Type B pancreatic cell (in vitro differentiated cells): ENCODE results near the gene ARID4B. TPM values are rescaled to one million over a fixed set of nuclear protein-coding genes. Genes with fewer than 3 reads are reported as not detected.
A peak's percentile ranks its signal among the peaks of the same experiment; 100 is the strongest.

ENCODE experiments used
- DNase-seq: peaks from one replicate; pipeline ENCODE4 v3.0.0; 2021; ENCODE audit warnings: mixed read lengths; ENCODE audit not compliant: unreplicated experiment; ENCODE audit errors: extremely low spot score
- H3K27ac Mint-ChIP-seq: 2 replicates; pipeline ENCODE4 v1.8.0; 2021; ENCODE audit warnings: mild to moderate bottlenecking, mixed read lengths
- H3K27me3 Mint-ChIP-seq: 2 replicates; pipeline ENCODE4 v1.8.0; 2021; ENCODE audit warnings: mixed read lengths
- H3K36me3 Mint-ChIP-seq: 2 replicates; pipeline ENCODE4 v1.8.0; 2021; ENCODE audit warnings: mixed read lengths
- H3K4me1 Mint-ChIP-seq: one replicate; pipeline ENCODE4 v1.8.0; 2021; ENCODE audit warnings: mixed read lengths; ENCODE audit not compliant: unreplicated experiment
- H3K4me3 Mint-ChIP-seq: 2 replicates; pipeline ENCODE4 v1.8.0; 2021; ENCODE audit warnings: mild to moderate bottlenecking, mixed read lengths
- H3K9me3 Mint-ChIP-seq: 2 replicates; pipeline ENCODE4 v1.8.0; 2021; ENCODE audit warnings: mixed read lengths
- total RNA-seq: library from RNA; stranded (reverse); gene quantifications from 2 replicates; pipeline ENCODE4 v1.2.1, GENCODE V29; 2021; ENCODE audit warnings: low replicate concordance
- TF ChIP-seq, protein P1 (sequence below): fragments of 200-600 bp; sonication (generic); conservative IDR thresholded peaks from 2 replicates; pipeline ENCODE4 v1.5.0; 2021; ENCODE audit warnings: antibody characterized with exemption, mild to moderate bottlenecking

The ARID4B gene
- total RNA-seq, 1 donor from 2014 or later = 42.4 TPM

- no peak for DNase-seq
- Mint-ChIP-seq H3K4me1 (peaks cover 30% of the 10 kb centered on the region), H3K27me3 (no peaks in the 10 kb centered on the region), H3K36me3 (no peaks in the 10 kb centered on the region), H3K9me3 (peaks cover 5% of the 10 kb centered on the region), H3K27ac (peak overlapping the region; percentile 19), H3K4me3 (no peak overlapping the region)
- TF ChIP-seq, protein P1, sequence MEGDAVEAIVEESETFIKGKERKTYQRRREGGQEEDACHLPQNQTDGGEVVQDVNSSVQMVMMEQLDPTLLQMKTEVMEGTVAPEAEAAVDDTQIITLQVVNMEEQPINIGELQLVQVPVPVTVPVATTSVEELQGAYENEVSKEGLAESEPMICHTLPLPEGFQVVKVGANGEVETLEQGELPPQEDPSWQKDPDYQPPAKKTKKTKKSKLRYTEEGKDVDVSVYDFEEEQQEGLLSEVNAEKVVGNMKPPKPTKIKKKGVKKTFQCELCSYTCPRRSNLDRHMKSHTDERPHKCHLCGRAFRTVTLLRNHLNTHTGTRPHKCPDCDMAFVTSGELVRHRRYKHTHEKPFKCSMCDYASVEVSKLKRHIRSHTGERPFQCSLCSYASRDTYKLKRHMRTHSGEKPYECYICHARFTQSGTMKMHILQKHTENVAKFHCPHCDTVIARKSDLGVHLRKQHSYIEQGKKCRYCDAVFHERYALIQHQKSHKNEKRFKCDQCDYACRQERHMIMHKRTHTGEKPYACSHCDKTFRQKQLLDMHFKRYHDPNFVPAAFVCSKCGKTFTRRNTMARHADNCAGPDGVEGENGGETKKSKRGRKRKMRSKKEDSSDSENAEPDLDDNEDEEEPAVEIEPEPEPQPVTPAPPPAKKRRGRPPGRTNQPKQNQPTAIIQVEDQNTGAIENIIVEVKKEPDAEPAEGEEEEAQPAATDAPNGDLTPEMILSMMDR = no peak
Observed at GRCh38 chr1:235291599-235292091, 36.3 kb downstream of the ARID4B start.

- Mint-ChIP-seq H3K9me3 (peaks cover 3% of the 10 kb centered on the region), H3K4me1 (peaks cover 34% of the 10 kb centered on the region), H3K4me3 (no peak overlapping the region), H3K27me3 (no peaks in the 10 kb centered on the region), H3K36me3 (no peaks in the 10 kb centered on the region), H3K27ac (no peak overlapping the region)
- no peak for DNase-seq
- TF ChIP-seq, protein P1 = no peak
Observed at GRCh38 chr1:235290740-235291502, 37.1 kb downstream of the ARID4B start.

GRCh38 chr1:235289859-235290739 is 37.9 kb downstream of the ARID4B start:
- no peaks in the 10 kb centered on the region for H3K27me3 Mint-ChIP-seq
- no peak for DNase-seq
- TF ChIP-seq, protein P1 = no peak
- no peak overlapping the region for H3K27ac Mint-ChIP-seq
- peaks cover 38% of the 10 kb centered on the region for H3K4me1 Mint-ChIP-seq
- no peaks in the 10 kb centered on the region for H3K9me3 Mint-ChIP-seq
- H3K36me3 Mint-ChIP-seq = peaks cover 6% of the 10 kb centered on the region
- H3K4me3 Mint-ChIP-seq = no peak overlapping the region

GRCh38 chr1:235287208-235287882 is 40.6 kb downstream of the ARID4B start:
- H3K36me3 Mint-ChIP-seq = peaks cover 6% of the 10 kb centered on the region
- H3K4me3 Mint-ChIP-seq = no peak overlapping the region
- TF ChIP-seq, protein P1 = no peak
- DNase-seq = no peak
- H3K9me3 Mint-ChIP-seq = no peaks in the 10 kb centered on the region
- peak overlapping the region; percentile 34 for H3K27ac Mint-ChIP-seq
- H3K4me1 Mint-ChIP-seq = peaks cover 34% of the 10 kb centered on the region
- H3K27me3 Mint-ChIP-seq = no peaks in the 10 kb centered on the region

- no peak for DNase-seq
- peaks cover 33% of the 10 kb centered on the region for H3K4me1 Mint-ChIP-seq
- TF ChIP-seq, protein P1 = no peak
- no peaks in the 10 kb centered on the region for H3K9me3 Mint-ChIP-seq
- peaks cover 6% of the 10 kb centered on the region for H3K36me3 Mint-ChIP-seq
- H3K4me3 Mint-ChIP-seq = peak overlapping the region; percentile 0
- H3K27me3 Mint-ChIP-seq = no peaks in the 10 kb centered on the region
- peak overlapping the region; percentile 10 for H3K27ac Mint-ChIP-seq
Observed at GRCh38 chr1:235286667-235287066, 41.3 kb downstream of the ARID4B start.
